Activated CD4-positive, alpha-beta memory T cell treated with anti-CD3 and anti-CD28 coated beads, Interleukin-2, amount 10 ng/mL, durations not matched to agents 7 days and 5 days (primary cell): ENCODE results near the gene TOMM40L. TPM values are rescaled to one million over a fixed set of nuclear protein-coding genes. Genes with fewer than 3 reads are reported as not detected.
A peak's percentile ranks its signal among the peaks of the same experiment; 100 is the strongest.

Experiments
- CTCF ChIA-PET: fragments of 350-600 bp; sonication (Branson Sonifier 250); formaldehyde crosslinking; loops from one replicate; lab custom pipeline; 2021; ENCODE audit warnings: antibody characterized with exemption, inconsistent platforms; lab: Charles Lee
- POLR2A ChIA-PET: fragments of 350-600 bp; sonication (Branson Sonifier 250); formaldehyde crosslinking; loops from one replicate; lab custom pipeline; 2021; ENCODE audit warnings: antibody characterized with exemption; lab: Charles Lee
- DNase-seq: peaks from one replicate; pipeline ENCODE4 v3.0.0-alpha.2; 2020
- H3K27ac Mint-ChIP-seq: one replicate; pipeline ENCODE4 v1.8.0; 2021; ENCODE audit warnings: mild to moderate bottlenecking, mixed read lengths
- H3K27me3 Mint-ChIP-seq: one replicate; pipeline ENCODE4 v1.8.0; 2021; ENCODE audit warnings: mixed read lengths
- H3K36me3 Mint-ChIP-seq: one replicate; pipeline ENCODE4 v1.8.0; 2021; ENCODE audit warnings: low read depth, mixed read lengths
- H3K4me1 Mint-ChIP-seq: one replicate; pipeline ENCODE4 v1.8.0; 2021; ENCODE audit warnings: mixed read lengths
- H3K4me3 Mint-ChIP-seq: one replicate; pipeline ENCODE4 v1.8.0; 2021; ENCODE audit warnings: mild to moderate bottlenecking, mixed read lengths
- H3K9me3 Mint-ChIP-seq: one replicate; pipeline ENCODE4 v1.8.0; 2021; ENCODE audit warnings: mixed read lengths
- total RNA-seq, 2 experiments: library from RNA; stranded (reverse); gene quantifications; one replicate each; pipeline ENCODE4 v1.2.3, GENCODE V29; 2021

Gene TOMM40L
- total RNA-seq, 2 experiments from 2014 or later, result 17.4 to 18.1 TPM

GRCh38 chr1:161198194-161198896 is 27.5 kb upstream of the TOMM40L start:
- Mint-ChIP-seq H3K4me1 (peaks cover 67% of the 10 kb centered on the region), H3K27ac (no peak overlapping the region), H3K4me3 (no peak overlapping the region), H3K27me3 (no peaks in the 10 kb centered on the region), H3K36me3 (peaks cover 9% of the 10 kb centered on the region), H3K9me3 (no peaks in the 10 kb centered on the region)
- ChIA-PET CTCF (interaction anchor here (1.1 to 1.3 kb wide), 2 partner anchors 27 to 32 kb away, joined by 3 to 4 read pairs; partner anchors contain the start of genes PPOX and TOMM40L), POLR2A (interaction anchor here (1.1 kb wide), 1 partner anchor 12 kb away, joined by 3 read pairs; no protein-coding TSS in a partner anchor)
- DNase-seq, result no peak

GRCh38 chr1:161198897-161199431 is 26.9 kb upstream of the TOMM40L start, which contains the start of gene ADAMTS4:
Gene ADAMTS4 (minus strand): TSS chr1:161199054. CDS start chr1:161198627, 427 bp downstream.
- POLR2A ChIA-PET, result no interaction called here
- Mint-ChIP-seq H3K9me3 (no peaks in the 10 kb centered on the region), H3K27me3 (no peaks in the 10 kb centered on the region), H3K36me3 (peaks cover 15% of the 10 kb centered on the region), H3K27ac (peak within 1 kb of the TSS; percentile 96), H3K4me1 (peaks cover 74% of the 10 kb centered on the region), H3K4me3 (no peak within 1 kb of the TSS)
- CTCF ChIA-PET, result interaction anchor here (1.0 to 1.3 kb wide), 3 partner anchors 27 to 183 kb away, joined by 3 to 4 read pairs (median 4); partner anchors contain the start of genes PPOX and TOMM40L
- DNase-seq, result no peak

- POLR2A ChIA-PET, result interaction anchor here (3.5 kb wide), 1 partner anchor 131 kb away, joined by 26 read pairs; the partner anchor contains the start of gene ARHGAP30
- peaks cover 79% of the 10 kb centered on the region for H3K4me1 Mint-ChIP-seq
Observed at GRCh38 chr1:161199506-161200139, 26.2 kb upstream of the TOMM40L start.

GRCh38 chr1:161200421-161200991 is 25.4 kb upstream of the TOMM40L start:
- Mint-ChIP-seq H3K4me1 (peaks cover 79% of the 10 kb centered on the region), H3K36me3 (peaks cover 29% of the 10 kb centered on the region), H3K9me3 (no peaks in the 10 kb centered on the region), H3K27ac (peak overlapping the region; percentile 96), H3K4me3 (no peak overlapping the region), H3K27me3 (no peaks in the 10 kb centered on the region)
- CTCF ChIA-PET, result interaction anchor here (4.1 to 4.5 kb wide), 2 partner anchors 8 to 19 kb away, joined by 24 to 49 read pairs; no protein-coding TSS in a partner anchor
- POLR2A ChIA-PET, result interaction anchor here (0.5 to 5.8 kb wide), 9 partner anchors 8 to 132 kb away, joined by 3 to 91 read pairs (median 31); partner anchors contain the start of genes ARHGAP30, B4GALT3, NIT1 and PFDN2
- no peak for DNase-seq

More at GRCh38 chr1:161199506-161200139, 26.2 kb upstream of the TOMM40L start:
- Mint-ChIP-seq H3K36me3 (peaks cover 22% of the 10 kb centered on the region), H3K9me3 (no peaks in the 10 kb centered on the region), H3K27me3 (no peaks in the 10 kb centered on the region), H3K4me3 (no peak overlapping the region), H3K27ac (peak overlapping the region; percentile 96)
- CTCF ChIA-PET, result interaction anchor here (1.0 to 1.3 kb wide), 3 partner anchors 26 to 183 kb away, joined by 3 to 4 read pairs (median 4); partner anchors contain the start of genes PPOX and TOMM40L
- no peak for DNase-seq

- Mint-ChIP-seq H3K36me3 (peaks cover 35% of the 10 kb centered on the region), H3K4me1 (peaks cover 80% of the 10 kb centered on the region), H3K27ac (peak overlapping the region; percentile 96), H3K9me3 (no peaks in the 10 kb centered on the region), H3K27me3 (no peaks in the 10 kb centered on the region), H3K4me3 (peak overlapping the region; percentile 92)
- ChIA-PET CTCF (interaction anchor here (0.6 to 5.5 kb wide), 11 partner anchors 9 to 181 kb away, joined by 3 to 101 read pairs (median 8); partner anchors contain the start of genes APOA2, F11R, SDHC and TOMM40L), POLR2A (interaction anchor here (0.6 to 5.8 kb wide), 27 partner anchors 9 to 189 kb away, joined by 3 to 91 read pairs (median 10); partner anchors contain the start of genes APOA2, ARHGAP30, B4GALT3 and NIT1)
- DNase-seq, result no peak
Observed at GRCh38 chr1:161200992-161201835, 24.6 kb upstream of the TOMM40L start.

- no peaks in the 10 kb centered on the region for H3K9me3 Mint-ChIP-seq
- DNase-seq, result peak; percentile 97
- CTCF ChIA-PET, result interaction anchor here (0.6 to 5.5 kb wide), 18 partner anchors 9 to 238 kb away, joined by 3 to 101 read pairs (median 5); partner anchors contain the start of genes APOA2, DEDD, F11R and PPOX
- H3K4me3 Mint-ChIP-seq, result peak within 1 kb of the TSS; percentile 92
- peaks cover 43% of the 10 kb centered on the region for H3K36me3 Mint-ChIP-seq
- peaks cover 81% of the 10 kb centered on the region for H3K4me1 Mint-ChIP-seq
- POLR2A ChIA-PET, result interaction anchor here (0.6 to 5.8 kb wide), 33 partner anchors 9 to 198 kb away, joined by 3 to 91 read pairs (median 7); partner anchors contain the start of genes APOA2, ARHGAP30, B4GALT3 and NIT1
- H3K27me3 Mint-ChIP-seq, result no peaks in the 10 kb centered on the region
- peak within 1 kb of the TSS; percentile 96 for H3K27ac Mint-ChIP-seq
Observed at GRCh38 chr1:161201836-161202712, 23.8 kb upstream of the TOMM40L start, which contains the start of gene NDUFS2. Gene NDUFS2 (plus strand): TSS chr1:161202367. CDS start chr1:161202386, 19 bp downstream.

GRCh38 chr1:161206411-161207140 is 19.3 kb upstream of the TOMM40L start:
- DNase-seq, result no peak
- Mint-ChIP-seq H3K4me1 (peaks cover 59% of the 10 kb centered on the region), H3K27ac (peak overlapping the region; percentile 4), H3K4me3 (no peak overlapping the region), H3K36me3 (peaks cover 72% of the 10 kb centered on the region), H3K27me3 (no peaks in the 10 kb centered on the region), H3K9me3 (no peaks in the 10 kb centered on the region)
- ChIA-PET CTCF (interaction anchor here (0.8 to 5.5 kb wide), 9 partner anchors 10 to 176 kb away, joined by 3 to 101 read pairs (median 4); partner anchors contain the start of genes APOA2, PPOX and TOMM40L), POLR2A (interaction anchor here (0.9 to 2.7 kb wide), 4 partner anchors 10 to 100 kb away, joined by 3 to 11 read pairs (median 6); partner anchors contain the start of genes FCER1G and TOMM40L)

GRCh38 chr1:161207173-161207572 is 18.7 kb upstream of the TOMM40L start:
- H3K4me1 Mint-ChIP-seq, result peaks cover 53% of the 10 kb centered on the region
- peaks cover 77% of the 10 kb centered on the region for H3K36me3 Mint-ChIP-seq
- H3K27me3 Mint-ChIP-seq, result no peaks in the 10 kb centered on the region
- H3K27ac Mint-ChIP-seq, result no peak overlapping the region
- no peak overlapping the region for H3K4me3 Mint-ChIP-seq
- CTCF ChIA-PET, result interaction anchor here (0.8 to 6.8 kb wide), 6 partner anchors 10 to 175 kb away, joined by 3 to 60 read pairs (median 4); partner anchors contain the start of genes PPOX and TOMM40L
- no peak for DNase-seq
- H3K9me3 Mint-ChIP-seq, result no peaks in the 10 kb centered on the region
- POLR2A ChIA-PET, result interaction anchor here (2.7 kb wide), 1 partner anchor 9 kb away, joined by 11 read pairs; the partner anchor contains the start of gene FCER1G

GRCh38 chr1:161209790-161210409 is 16.0 kb upstream of the TOMM40L start:
- H3K27ac Mint-ChIP-seq, result peak overlapping the region; percentile 41
- POLR2A ChIA-PET, result interaction anchor here (1.2 to 2.8 kb wide), 4 partner anchors 13 to 28 kb away, joined by 5 to 8 read pairs (median 6); partner anchors contain the start of genes APOA2 and TOMM40L
- no peaks in the 10 kb centered on the region for H3K27me3 Mint-ChIP-seq
- H3K9me3 Mint-ChIP-seq, result no peaks in the 10 kb centered on the region
- H3K4me3 Mint-ChIP-seq, result no peak overlapping the region
- H3K4me1 Mint-ChIP-seq, result peaks cover 39% of the 10 kb centered on the region
- CTCF ChIA-PET, result interaction anchor here (0.6 to 6.8 kb wide), 9 partner anchors 10 to 172 kb away, joined by 3 to 60 read pairs (median 6); partner anchors contain the start of genes APOA2, PPOX and TOMM40L
- peaks cover 78% of the 10 kb centered on the region for H3K36me3 Mint-ChIP-seq
- peak; percentile 75 for DNase-seq
